SK-N-SH treated with all-trans-retinoic acid at 6 μM for 48 hours (cell line): ENCODE measurements around the gene PTPRF.

Experiments
- ATAC-seq: fragments of 200-7000 bp; cut with Tn5 transposase; 3 replicates; pipeline ENCODE4 v1.9.1; 2020; ENCODE audit warnings: mild to moderate bottlenecking, moderate library complexity
- ARNTL ChIP-seq: fragments of 450-650 bp; formaldehyde crosslinking; IDR thresholded peaks from 2 replicates; pipeline ENCODE4 v1.5.0; 2020; ENCODE audit warnings: low read depth, mild to moderate bottlenecking, moderate library complexity, borderline replicate concordance
- BACH2 ChIP-seq: fragments of 250-450 bp; sonication (Bioruptor Pico); IDR thresholded peaks from 2 replicates; pipeline ENCODE4 v1.9.0; 2021; ENCODE audit warnings: mild to moderate bottlenecking, borderline replicate concordance
- CSDC2 ChIP-seq: fragments of 250-450 bp; sonication (Bioruptor Pico); IDR thresholded peaks from 2 replicates; pipeline ENCODE4 v1.5.0; 2020; ENCODE audit warnings: mild to moderate bottlenecking, moderate library complexity
- ESRRG ChIP-seq: fragments of 250-450 bp; sonication (Bioruptor Pico); IDR thresholded peaks from 2 replicates; pipeline ENCODE4 v1.6.1; 2021; ENCODE audit warnings: mild to moderate bottlenecking
- GLIS3 ChIP-seq: fragments of 250-450 bp; sonication (Bioruptor Pico); IDR thresholded peaks from 2 replicates; pipeline ENCODE4 v1.5.0; 2020; ENCODE audit warnings: mild to moderate bottlenecking, moderate library complexity
- ISL1 ChIP-seq: fragments of 250-450 bp; sonication (Bioruptor Pico); IDR thresholded peaks from 2 replicates; pipeline ENCODE4 v2.1.2; 2022; ENCODE audit warnings: mild to moderate bottlenecking, moderate library complexity
- OSR1 ChIP-seq: fragments of 250-450 bp; sonication (Bioruptor Pico); IDR thresholded peaks from 2 replicates; pipeline ENCODE4 v1.8.0; 2022; ENCODE audit warnings: moderate library complexity, mild to moderate bottlenecking, inconsistent platforms
- PPARA ChIP-seq: fragments of 250-450 bp; sonication (Bioruptor Pico); IDR thresholded peaks from 2 replicates; pipeline ENCODE4 v1.5.0; 2020; ENCODE audit warnings: mild to moderate bottlenecking, borderline replicate concordance
- RARB ChIP-seq: fragments of 250-450 bp; sonication (Bioruptor Pico); IDR thresholded peaks from 2 replicates; pipeline ENCODE4 v1.8.0; 2021; ENCODE audit warnings: mild to moderate bottlenecking, moderate library complexity
- SNAI2 ChIP-seq: fragments of 250-450 bp; sonication (Bioruptor Pico); IDR thresholded peaks from 2 replicates; pipeline ENCODE4 v1.5.0; 2020; ENCODE audit warnings: mild to moderate bottlenecking, moderate library complexity
- TCF4 ChIP-seq: fragments of 250-450 bp; sonication (Bioruptor Pico); IDR thresholded peaks from 2 replicates; pipeline ENCODE4 v1.8.0; 2021; ENCODE audit warnings: mild to moderate bottlenecking, moderate library complexity, borderline replicate concordance
- ZC3H10 ChIP-seq: fragments of 250-450 bp; sonication (Bioruptor Pico); IDR thresholded peaks from 2 replicates; pipeline ENCODE4 v1.5.1; 2021; ENCODE audit warnings: mild to moderate bottlenecking, moderate library complexity
- ZFP3 ChIP-seq: fragments of 250-450 bp; sonication (Bioruptor Pico); IDR thresholded peaks from 2 replicates; pipeline ENCODE4 v1.5.0; 2020; ENCODE audit warnings: mild to moderate bottlenecking, moderate library complexity
- ZFP30 ChIP-seq: fragments of 450-650 bp; formaldehyde crosslinking; IDR thresholded peaks from 2 replicates; pipeline ENCODE4 v1.5.0; 2022; ENCODE audit warnings: mild to moderate bottlenecking, moderate library complexity
- ZNF565 ChIP-seq: fragments of 450-650 bp; formaldehyde crosslinking; conservative IDR thresholded peaks from 2 replicates; pipeline ENCODE4 v1.5.0; 2020; ENCODE audit warnings: low read depth, mild to moderate bottlenecking, moderate library complexity
- ZNF70 ChIP-seq: fragments of 450-650 bp; formaldehyde crosslinking; IDR thresholded peaks from 2 replicates; pipeline ENCODE4 v1.5.0; 2020; ENCODE audit warnings: mild to moderate bottlenecking, moderate library complexity
- ZNF8 ChIP-seq: fragments of 450-650 bp; formaldehyde crosslinking; IDR thresholded peaks from 2 replicates; pipeline ENCODE4 v1.5.0; 2020; ENCODE audit warnings: mild to moderate bottlenecking, moderate library complexity
- TF ChIP-seq, protein P1 (sequence below): fragments of 250-450 bp; sonication (Bioruptor Pico); IDR thresholded peaks from 2 replicates; pipeline ENCODE4 v1.5.1; 2021; ENCODE audit warnings: mild to moderate bottlenecking, moderate library complexity
- TF ChIP-seq, protein P2 (sequence below): fragments of 250-450 bp; sonication (Bioruptor Pico); IDR thresholded peaks from 2 replicates; pipeline ENCODE4 v1.8.0; 2021; ENCODE audit warnings: low read depth, mild to moderate bottlenecking, moderate library complexity, borderline replicate concordance
- TF ChIP-seq, protein P3 (sequence below): fragments of 250-450 bp; sonication (Bioruptor Pico); IDR thresholded peaks from 2 replicates; pipeline ENCODE4 v1.5.1; 2020; ENCODE audit warnings: low read depth, mild to moderate bottlenecking, moderate library complexity
- TF ChIP-seq, protein P4 (sequence below): fragments of 250-450 bp; sonication (Bioruptor Pico); IDR thresholded peaks from 2 replicates; pipeline ENCODE4 v1.8.0; 2020; ENCODE audit warnings: mild to moderate bottlenecking, moderate library complexity, borderline replicate concordance
- TF ChIP-seq, protein P5 (sequence below): fragments of 250-450 bp; sonication (Bioruptor Pico); IDR thresholded peaks from 2 replicates; pipeline ENCODE4 v1.5.0; 2020; ENCODE audit warnings: mild to moderate bottlenecking, moderate library complexity

The PTPRF gene

DNA sequence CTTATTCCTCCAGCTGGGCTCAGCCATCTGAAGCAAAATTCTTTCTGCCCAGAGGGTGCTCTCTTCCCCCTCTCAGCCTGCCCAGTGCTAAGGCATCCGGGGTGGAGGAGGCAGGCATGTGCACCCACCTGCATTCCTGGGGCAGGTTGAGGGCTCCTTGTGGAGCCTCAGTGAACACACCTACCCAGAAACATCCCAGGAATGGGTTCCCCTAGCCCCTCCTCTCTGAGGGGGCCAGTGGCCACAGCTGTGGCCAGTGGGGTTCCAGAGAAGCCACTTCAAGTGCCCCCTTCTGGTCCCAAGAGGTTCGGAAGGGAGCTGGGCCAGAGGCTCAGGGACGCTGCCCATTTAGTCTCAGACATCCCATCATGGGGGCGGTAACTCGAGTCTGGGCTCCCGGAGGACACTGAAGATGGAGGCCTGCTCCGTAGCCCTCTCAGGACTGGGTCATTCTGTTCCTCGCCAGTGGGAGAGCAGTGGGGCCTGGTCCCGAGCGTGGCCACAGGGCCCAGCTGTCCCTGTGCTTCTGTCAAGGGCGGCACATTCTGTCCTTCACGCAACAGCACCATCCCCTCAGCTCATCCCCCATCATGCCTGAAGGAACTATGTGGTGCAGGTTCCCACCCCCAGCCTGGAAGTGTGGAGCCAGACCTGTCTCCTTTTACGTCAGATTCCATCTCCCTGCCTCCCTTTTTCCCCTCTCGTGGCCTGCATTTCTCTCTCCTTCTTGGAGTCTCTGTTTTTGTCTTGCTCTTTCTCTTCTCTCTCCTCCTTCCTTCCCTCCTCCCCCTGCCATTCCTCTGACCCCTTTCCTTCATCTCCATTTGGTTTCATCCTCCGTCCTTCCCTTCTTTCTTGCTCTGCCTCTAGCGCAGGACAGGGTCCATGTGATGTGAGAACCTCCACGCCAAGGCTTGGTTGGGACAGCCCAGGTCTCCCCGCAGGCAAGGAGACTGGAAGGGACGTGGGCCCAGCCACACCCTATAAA, 69.6 kb downstream of the PTPRF start:
- no peak for ATAC-seq
- TF ChIP-seq ZNF8 (CRISPR knock-in tag), result no peak
- TF ChIP-seq ZC3H10 (CRISPR knock-in tag), result no peak
- TF ChIP-seq, protein P1, sequence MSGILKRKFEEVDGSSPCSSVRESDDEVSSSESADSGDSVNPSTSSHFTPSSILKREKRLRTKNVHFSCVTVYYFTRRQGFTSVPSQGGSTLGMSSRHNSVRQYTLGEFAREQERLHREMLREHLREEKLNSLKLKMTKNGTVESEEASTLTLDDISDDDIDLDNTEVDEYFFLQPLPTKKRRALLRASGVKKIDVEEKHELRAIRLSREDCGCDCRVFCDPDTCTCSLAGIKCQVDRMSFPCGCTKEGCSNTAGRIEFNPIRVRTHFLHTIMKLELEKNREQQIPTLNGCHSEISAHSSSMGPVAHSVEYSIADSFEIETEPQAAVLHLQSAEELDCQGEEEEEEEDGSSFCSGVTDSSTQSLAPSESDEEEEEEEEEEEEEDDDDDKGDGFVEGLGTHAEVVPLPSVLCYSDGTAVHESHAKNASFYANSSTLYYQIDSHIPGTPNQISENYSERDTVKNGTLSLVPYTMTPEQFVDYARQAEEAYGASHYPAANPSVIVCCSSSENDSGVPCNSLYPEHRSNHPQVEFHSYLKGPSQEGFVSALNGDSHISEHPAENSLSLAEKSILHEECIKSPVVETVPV (CRISPR knock-in tag), result no peak
- TF ChIP-seq OSR1 (CRISPR knock-in tag), result no peak
- TF ChIP-seq, protein P2, sequence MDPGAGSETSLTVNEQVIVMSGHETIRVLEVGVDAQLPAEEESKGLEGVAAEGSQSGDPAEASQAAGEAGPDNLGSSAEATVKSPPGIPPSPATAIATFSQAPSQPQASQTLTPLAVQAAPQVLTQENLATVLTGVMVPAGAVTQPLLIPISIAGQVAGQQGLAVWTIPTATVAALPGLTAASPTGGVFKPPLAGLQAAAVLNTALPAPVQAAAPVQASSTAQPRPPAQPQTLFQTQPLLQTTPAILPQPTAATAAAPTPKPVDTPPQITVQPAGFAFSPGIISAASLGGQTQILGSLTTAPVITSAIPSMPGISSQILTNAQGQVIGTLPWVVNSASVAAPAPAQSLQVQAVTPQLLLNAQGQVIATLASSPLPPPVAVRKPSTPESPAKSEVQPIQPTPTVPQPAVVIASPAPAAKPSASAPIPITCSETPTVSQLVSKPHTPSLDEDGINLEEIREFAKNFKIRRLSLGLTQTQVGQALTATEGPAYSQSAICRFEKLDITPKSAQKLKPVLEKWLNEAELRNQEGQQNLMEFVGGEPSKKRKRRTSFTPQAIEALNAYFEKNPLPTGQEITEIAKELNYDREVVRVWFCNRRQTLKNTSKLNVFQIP, result no peak
- TF ChIP-seq SNAI2 (CRISPR knock-in tag), result no peak
- no peak for TF ChIP-seq CSDC2
- no peak for TF ChIP-seq BACH2 (CRISPR knock-in tag)
- TF ChIP-seq ZFP3 (CRISPR knock-in tag), result no peak
- TF ChIP-seq, protein P3, sequence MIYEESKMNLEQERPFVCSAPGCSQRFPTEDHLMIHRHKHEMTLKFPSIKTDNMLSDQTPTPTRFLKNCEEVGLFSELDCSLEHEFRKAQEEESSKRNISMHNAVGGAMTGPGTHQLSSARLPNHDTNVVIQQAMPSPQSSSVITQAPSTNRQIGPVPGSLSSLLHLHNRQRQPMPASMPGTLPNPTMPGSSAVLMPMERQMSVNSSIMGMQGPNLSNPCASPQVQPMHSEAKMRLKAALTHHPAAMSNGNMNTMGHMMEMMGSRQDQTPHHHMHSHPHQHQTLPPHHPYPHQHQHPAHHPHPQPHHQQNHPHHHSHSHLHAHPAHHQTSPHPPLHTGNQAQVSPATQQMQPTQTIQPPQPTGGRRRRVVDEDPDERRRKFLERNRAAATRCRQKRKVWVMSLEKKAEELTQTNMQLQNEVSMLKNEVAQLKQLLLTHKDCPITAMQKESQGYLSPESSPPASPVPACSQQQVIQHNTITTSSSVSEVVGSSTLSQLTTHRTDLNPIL, result no peak
- TF ChIP-seq PPARA (CRISPR knock-in tag), result no peak
- TF ChIP-seq TCF4, result no peak
- no peak for TF ChIP-seq ISL1 (CRISPR knock-in tag)

DNA sequence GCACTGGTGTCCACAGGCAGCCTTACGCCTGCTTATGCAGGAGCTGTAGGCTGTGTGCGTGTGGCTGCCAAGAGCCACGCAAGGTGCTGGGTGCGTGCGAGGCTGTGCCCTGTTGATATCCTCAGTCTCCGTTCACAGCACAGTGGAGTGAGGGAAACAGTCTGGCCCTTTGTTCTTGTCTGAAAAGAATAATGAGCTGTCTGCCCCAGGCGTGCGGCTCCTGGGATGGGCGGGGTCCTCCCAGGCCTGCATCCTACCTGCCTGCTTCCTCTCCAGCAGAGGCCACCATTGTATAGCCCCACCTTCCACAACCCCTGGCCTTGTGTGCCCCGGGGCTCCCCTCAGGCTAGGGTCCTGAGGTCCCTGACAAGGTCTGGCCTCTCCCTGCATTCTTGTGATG, 72.3 kb downstream of the PTPRF start:
- ATAC-seq, result no peak

DNA sequence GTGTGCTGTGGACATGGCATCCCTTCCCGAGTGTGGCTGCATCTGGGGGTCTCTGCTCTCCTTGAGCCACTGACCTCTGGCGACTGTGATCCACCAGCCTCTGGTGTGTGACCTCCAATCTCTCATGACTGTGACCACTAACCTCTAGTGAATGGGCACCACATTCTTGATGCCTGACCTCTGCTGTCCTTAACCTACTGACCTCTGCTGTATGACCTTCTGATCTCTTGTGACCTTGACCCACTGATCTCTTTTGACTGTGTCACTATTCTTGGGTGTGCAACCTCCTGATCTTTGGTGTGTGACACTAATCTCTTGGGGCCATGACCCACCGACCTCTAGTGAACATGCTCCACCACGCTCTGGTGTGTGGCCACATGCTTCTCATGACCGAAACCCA, 73.5 kb downstream of the PTPRF start:
- TF ChIP-seq ZFP3 (CRISPR knock-in tag) (no peak), GLIS3 (CRISPR knock-in tag) (no peak), ZFP30 (CRISPR knock-in tag) (no peak), ESRRG (CRISPR knock-in tag) (no peak), ZNF565 (CRISPR knock-in tag) (no peak), RARB (CRISPR knock-in tag) (no peak), ZNF70 (CRISPR knock-in tag) (no peak), ZNF8 (CRISPR knock-in tag) (no peak), ZC3H10 (CRISPR knock-in tag) (no peak), TCF4 (no peak), CSDC2 (no peak), ARNTL (no peak), ISL1 (CRISPR knock-in tag) (no peak), BACH2 (CRISPR knock-in tag) (no peak), PPARA (CRISPR knock-in tag) (no peak)
- TF ChIP-seq, protein P2, result no peak
- TF ChIP-seq, protein P3, result no peak
- TF ChIP-seq, protein P1 (CRISPR knock-in tag), result no peak
- TF ChIP-seq, protein P4, sequence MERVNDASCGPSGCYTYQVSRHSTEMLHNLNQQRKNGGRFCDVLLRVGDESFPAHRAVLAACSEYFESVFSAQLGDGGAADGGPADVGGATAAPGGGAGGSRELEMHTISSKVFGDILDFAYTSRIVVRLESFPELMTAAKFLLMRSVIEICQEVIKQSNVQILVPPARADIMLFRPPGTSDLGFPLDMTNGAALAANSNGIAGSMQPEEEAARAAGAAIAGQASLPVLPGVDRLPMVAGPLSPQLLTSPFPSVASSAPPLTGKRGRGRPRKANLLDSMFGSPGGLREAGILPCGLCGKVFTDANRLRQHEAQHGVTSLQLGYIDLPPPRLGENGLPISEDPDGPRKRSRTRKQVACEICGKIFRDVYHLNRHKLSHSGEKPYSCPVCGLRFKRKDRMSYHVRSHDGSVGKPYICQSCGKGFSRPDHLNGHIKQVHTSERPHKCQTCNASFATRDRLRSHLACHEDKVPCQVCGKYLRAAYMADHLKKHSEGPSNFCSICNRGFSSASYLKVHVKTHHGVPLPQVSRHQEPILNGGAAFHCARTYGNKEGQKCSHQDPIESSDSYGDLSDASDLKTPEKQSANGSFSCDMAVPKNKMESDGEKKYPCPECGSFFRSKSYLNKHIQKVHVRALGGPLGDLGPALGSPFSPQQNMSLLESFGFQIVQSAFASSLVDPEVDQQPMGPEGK (CRISPR knock-in tag), result no peak
- TF ChIP-seq, protein P5, sequence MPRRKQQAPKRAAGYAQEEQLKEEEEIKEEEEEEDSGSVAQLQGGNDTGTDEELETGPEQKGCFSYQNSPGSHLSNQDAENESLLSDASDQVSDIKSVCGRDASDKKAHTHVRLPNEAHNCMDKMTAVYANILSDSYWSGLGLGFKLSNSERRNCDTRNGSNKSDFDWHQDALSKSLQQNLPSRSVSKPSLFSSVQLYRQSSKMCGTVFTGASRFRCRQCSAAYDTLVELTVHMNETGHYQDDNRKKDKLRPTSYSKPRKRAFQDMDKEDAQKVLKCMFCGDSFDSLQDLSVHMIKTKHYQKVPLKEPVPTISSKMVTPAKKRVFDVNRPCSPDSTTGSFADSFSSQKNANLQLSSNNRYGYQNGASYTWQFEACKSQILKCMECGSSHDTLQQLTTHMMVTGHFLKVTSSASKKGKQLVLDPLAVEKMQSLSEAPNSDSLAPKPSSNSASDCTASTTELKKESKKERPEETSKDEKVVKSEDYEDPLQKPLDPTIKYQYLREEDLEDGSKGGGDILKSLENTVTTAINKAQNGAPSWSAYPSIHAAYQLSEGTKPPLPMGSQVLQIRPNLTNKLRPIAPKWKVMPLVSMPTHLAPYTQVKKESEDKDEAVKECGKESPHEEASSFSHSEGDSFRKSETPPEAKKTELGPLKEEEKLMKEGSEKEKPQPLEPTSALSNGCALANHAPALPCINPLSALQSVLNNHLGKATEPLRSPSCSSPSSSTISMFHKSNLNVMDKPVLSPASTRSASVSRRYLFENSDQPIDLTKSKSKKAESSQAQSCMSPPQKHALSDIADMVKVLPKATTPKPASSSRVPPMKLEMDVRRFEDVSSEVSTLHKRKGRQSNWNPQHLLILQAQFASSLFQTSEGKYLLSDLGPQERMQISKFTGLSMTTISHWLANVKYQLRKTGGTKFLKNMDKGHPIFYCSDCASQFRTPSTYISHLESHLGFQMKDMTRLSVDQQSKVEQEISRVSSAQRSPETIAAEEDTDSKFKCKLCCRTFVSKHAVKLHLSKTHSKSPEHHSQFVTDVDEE (CRISPR knock-in tag), result no peak
- no peak for ATAC-seq

More for the DNA sequence above, 72.3 kb downstream of the PTPRF start:
- no peak for TF ChIP-seq ZFP3 (CRISPR knock-in tag)
